NCI-H146 (cell line): ENCODE data around the gene PGM2L1.
"Not testable (repeated sequence)": the region's sequence is repeated elsewhere in the genome, so short reads cannot be mapped to it uniquely, and the experiment has no call there.

Experiments used
- DNase-seq: peaks from one replicate; lab custom pipeline; 2025; lab: John Stamatoyannopoulos, UW

PGM2L1 gene

GRCh38 chr11:74400606-74401005 is 2.4 kb upstream of the PGM2L1 start:
- DNase-seq = no peak

DNA sequence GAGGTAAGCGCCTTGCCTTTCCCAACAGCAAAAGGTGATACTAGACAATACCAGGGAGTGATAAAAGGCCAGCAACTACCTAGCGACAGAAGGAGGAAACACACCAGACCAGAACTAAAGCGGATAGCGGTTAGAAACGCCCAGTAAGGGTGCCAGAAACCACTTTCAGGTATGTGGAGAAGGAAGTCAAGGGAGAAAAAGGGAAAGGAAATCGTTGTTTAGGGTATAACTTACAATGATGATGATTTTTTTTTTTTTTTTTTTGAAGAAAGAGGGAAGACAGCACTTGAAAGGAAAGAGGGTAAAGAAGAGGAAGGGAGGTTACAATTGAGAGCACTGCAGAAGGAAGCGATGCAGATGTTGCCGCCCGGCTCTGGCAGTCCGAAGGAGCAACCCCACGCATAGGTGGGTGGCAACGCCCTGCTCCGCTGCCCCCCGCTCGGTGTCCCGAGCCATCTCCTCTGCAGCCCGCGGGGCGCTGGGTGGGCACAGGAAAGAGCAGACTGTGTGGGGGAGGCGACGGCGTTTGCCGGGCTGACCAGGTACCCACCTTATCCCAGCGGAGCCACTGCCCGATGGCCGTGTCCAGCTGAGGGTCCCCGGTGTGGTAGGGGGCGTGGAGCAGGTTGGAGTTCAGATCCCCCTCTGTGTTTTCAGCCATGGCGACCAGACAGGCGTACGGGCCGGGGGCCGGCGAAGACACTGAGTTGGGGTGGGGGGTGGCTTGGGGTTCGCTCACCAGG is 561 bp downstream of the PGM2L1 start:
- peak; percentile 59 for DNase-seq

DNA sequence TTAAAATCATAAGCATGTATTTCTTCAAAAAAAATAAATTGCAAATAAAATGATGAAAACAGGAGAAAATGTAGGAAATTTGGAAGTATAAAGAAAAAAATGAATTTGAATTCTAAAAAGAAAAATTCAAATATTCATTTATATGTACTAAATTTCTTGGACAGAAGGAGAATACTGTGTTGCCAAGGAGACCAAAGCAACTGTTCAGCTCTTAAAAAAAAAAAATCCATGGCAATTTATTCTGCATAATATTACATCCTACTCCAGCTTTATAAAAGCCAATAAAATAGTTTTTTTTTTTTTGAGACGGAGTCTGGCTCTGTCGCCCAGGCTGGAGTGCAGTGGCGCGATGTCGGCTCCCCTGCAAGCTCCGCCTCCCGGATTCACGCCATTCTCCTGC is 6.0 kb downstream of the PGM2L1 start:
- DNase-seq = no peak

DNA sequence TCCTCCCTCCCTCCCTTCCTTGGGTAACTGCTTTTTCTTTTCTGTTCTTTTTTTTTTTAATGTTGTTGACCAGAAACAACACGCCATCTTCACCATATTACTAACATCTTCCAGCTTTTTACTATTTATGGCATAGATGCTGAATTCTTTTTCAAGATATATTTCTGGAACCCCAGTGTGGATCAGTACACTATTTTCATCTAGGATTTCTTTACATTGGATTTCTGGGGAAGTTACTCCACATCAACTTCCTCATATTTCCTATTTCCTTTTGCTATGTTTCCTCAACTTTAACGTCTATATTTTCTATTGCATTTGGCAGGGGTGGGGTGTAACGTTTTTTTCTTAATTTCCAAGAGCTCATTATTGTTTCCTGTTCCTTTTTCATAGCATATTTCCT is 7.0 kb downstream of the PGM2L1 start:
- no peak for DNase-seq

GRCh38 chr11:74390697-74391096 is 7.5 kb downstream of the PGM2L1 start:
- DNase-seq = no peak

- DNase-seq = peak; percentile 71
Measured at GRCh38 chr11:74388678-74389327, 9.4 kb downstream of the PGM2L1 start.

GRCh38 chr11:74384641-74385040 is 13.6 kb downstream of the PGM2L1 start:
- DNase-seq = no peak

- peak; percentile 88 for DNase-seq
Measured at GRCh38 chr11:74380746-74381439, 17.3 kb downstream of the PGM2L1 start.

DNA sequence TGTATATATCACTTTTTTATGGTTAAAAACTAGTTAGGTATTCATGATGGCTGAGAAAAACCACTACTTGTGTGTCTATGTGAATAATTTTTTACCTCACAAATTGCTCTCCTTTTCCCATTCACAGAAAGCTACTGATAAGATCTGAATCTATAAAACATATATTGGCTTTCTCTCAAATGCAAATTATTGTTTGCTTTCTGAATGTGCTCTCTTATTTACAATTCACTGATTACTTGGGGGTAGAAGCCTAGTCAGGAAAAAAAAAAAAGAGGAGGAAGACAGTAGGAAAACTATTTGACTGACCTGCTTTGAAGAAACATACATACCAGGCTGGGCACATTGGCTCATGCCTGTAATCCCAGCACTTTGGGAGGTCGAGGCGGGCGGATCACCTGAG is 20.5 kb downstream of the PGM2L1 start:
- DNase-seq = peak; percentile 66

DNA sequence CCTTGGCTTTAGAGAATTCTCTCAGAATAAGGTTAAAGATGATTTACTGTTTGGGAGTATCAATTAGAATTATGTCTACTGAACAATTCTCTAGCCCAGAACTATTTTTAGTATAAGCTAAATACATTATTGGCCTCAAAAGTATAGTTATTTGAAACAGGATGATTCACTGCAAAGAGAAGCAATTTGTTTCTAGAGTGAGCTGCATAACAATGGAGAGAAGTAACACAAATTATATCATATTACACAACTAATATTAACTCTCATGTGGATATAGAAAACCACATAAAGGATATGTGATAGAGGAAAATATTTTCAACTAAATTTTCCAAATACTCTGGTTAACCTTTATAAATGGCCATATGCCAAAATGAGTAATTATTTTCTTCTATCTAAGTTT is 24.9 kb downstream of the PGM2L1 start:
- DNase-seq = no peak

DNA sequence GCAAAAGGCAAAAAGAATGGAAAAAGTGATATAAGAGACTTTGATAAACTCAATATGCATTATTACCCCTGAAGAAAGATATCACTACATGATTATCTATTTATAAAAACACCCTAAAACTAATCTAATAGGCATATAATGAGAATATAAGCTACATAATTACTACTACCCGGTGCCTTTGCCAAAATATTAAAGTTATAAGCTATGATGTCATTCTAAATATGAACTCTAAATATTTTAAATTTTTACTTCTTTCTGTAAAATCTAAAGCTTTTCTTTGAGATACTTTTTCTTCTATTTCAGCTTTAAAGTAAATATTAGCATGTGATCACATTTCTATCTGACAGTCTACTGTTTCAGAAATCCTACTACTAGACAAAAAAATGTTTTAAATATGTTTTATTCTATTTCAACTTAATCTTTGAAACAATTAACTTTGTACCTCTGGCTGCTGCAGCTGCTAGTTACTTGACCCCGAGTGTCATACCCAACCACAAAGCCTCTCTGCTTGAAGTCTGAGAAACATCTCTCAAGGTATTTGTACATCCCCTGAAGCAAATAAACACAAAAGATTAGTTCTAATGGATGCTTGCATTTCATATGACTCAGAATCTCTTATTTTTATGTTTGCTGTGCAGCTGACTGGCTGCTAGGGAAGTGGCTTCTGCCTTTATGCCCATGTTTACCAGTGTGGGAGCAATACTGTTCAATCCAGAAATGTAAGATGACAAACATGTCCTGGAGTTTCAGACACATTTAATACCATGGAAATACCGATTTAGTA is 26.8 kb downstream of the PGM2L1 start:
- peak; percentile 94 for DNase-seq

DNA sequence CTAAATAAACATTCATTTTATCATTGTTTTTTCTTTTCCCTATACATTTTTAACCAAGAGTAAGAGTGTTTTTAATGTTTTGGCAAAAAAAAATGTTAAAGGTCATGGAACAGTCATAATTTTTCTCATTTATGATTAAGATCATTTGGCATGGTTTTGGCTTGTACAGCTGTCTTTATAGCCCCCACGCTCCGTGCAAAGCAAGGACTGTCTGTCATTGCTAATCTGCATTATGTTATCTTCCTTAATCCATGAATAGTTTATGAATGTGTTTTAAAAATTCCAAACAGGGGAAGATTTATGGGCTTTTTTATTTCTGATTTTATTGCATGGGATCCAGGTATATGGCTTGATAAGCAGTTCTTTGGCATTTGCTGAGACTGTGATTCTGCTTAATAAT is 28.1 kb downstream of the PGM2L1 start:
- DNase-seq = no peak

DNA sequence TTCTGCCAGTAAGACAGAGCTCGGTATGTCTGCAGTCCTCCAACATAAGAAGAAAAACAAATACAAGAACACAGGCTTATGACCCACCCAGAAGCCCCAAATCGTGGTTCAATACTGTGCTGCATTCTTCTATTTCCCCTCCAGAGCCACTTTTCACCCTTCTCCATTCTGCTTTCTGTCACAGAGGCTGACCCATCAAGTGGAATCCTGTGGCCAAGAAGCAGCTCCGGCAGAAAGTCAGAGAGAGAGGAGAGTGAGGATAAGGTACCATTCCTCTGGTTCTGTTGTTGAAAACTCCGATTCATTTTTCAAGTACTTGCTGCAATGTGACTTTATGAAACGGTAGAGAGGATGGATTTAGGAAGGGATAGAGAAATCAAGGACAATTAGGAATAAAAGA is 30.4 kb downstream of the PGM2L1 start:
- DNase-seq = no peak

- no peak for DNase-seq
Measured at GRCh38 chr11:74366576-74366975, 31.7 kb downstream of the PGM2L1 start.

- DNase-seq = not testable (repeated sequence)
Measured at GRCh38 chr11:74365805-74366204, 32.4 kb downstream of the PGM2L1 start.

- DNase-seq = no peak
Measured at GRCh38 chr11:74357449-74357848, 40.8 kb downstream of the PGM2L1 start.

GRCh38 chr11:74355626-74356025 is 42.6 kb downstream of the PGM2L1 start:
- DNase-seq = no peak

GRCh38 chr11:74354036-74354435 is 44.2 kb downstream of the PGM2L1 start:
- no peak for DNase-seq

GRCh38 chr11:74347381-74347780 is 50.9 kb downstream of the PGM2L1 start:
- DNase-seq = no peak

GRCh38 chr11:74345420-74345819 is 52.8 kb downstream of the PGM2L1 start:
- no peak for DNase-seq

DNA sequence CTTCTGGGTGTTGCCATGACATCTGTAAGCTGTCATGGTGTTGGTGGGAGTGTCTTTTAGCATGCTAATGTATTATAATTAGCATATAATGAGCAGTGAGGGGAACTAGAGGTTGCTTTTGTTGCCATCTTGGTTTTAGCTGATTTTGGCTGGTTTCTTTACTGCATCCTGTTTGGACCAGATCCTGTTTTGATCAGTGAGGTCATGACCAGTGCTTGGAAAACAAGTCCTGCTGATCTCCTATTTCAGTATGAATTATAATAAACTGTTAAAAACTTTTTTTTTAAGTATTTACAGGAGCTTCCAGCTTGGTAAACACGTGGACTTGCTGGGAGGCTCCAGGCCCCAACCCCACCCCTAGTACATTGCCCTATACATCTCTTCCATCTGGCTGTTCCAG is 56.3 kb downstream of the PGM2L1 start:
- no peak for DNase-seq

DNA sequence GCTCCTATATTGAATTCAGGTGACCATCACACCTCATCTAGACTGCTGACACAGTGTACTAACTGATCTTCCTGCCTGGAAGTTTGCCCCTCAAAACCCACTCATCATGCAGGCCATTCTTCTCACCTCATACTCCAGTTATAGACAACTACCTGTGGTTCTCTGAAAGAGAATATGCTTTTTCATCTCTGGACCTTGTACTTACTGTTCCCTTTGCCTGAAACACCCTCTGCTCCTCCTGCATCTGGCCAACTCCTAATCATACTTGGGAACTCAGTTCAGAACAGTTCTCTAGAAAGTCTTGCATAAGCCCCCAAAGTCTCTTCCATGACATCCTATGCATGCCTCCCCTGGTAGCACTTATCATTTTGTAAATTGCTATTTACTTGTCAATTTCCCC is 58.6 kb downstream of the PGM2L1 start:
- no peak for DNase-seq
